ENCODE measurements around the gene SLC6A19. TPM values are rescaled to one million over a fixed set of nuclear protein-coding genes. Genes with fewer than 3 reads are reported as not detected.

Gene SLC6A19
- total and polyA plus RNA-seq, 2 donors (not counting 1 experiment from before 2014, with no cell fraction given): not detected

DNA sequence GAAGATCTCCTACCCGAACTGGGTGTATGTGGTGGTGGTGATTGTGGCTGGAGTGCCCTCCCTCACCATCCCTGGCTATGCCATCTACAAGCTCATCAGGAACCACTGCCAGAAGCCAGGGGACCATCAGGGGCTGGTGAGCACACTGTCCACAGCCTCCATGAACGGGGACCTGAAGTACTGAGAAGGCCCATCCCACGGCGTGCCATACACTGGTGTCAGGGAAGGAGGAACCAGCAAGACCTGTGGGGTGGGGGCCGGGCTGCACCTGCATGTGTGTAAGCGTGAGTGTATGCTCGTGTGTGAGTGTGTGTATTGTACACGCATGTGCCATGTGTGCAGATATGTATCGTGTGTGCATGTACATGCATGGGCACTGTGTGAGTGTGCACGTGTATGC lies 20.3 kb downstream of the SLC6A19 start:
- Histone ChIP-seq H3K9me3 (ENCODE audit: control extremely low read depth in 1 of 3, control insufficient read depth in 2 of 3, insufficient read depth in 1 of 3, low read length in 2 of 3) (peaks cover 0 to 2% (median 0%) of the 10 kb centered on the region in 3 donors), H3K27me3 (replicated peaks in 1 of 4; ENCODE audit: control extremely low read depth in 1 of 4, control insufficient read depth in 3 of 4, insufficient read depth in 4 of 4, low read length in 3 of 4) (no peaks in the 10 kb centered on the region), H3K4me2 (replicated peaks; ENCODE audit: low read depth, low read length, poor library complexity, severe bottlenecking) (no peak overlapping the region), H3K27ac (ENCODE audit: low read length in 2 of 2) (no peak overlapping the region), H3K36me3 (replicated peaks in 1 of 2; ENCODE audit: control extremely low read depth in 1 of 2, control insufficient read depth in 1 of 2, extremely low read depth in 1 of 2, insufficient read depth in 2 of 2, low read length in 1 of 2) (no peaks in the 10 kb centered on the region), H3K4me1 (ENCODE audit: control insufficient read depth in 2 of 2, insufficient read depth in 2 of 2, low read length in 2 of 2) (no peaks in the 10 kb centered on the region), H2AFZ (ENCODE audit: insufficient read depth, low read depth, low read length, poor library complexity, severe bottlenecking) (no peak overlapping the region), H3K79me2 (ENCODE audit: control insufficient read depth, insufficient read depth, low read length) (no peaks in the 10 kb centered on the region), H4K20me1 (ENCODE audit: control insufficient read depth, insufficient read depth, low read length, poor library complexity, severe bottlenecking) (no peaks in the 10 kb centered on the region), H3K9ac (ENCODE audit: low read length) (no peak overlapping the region), H3K4me3 (ENCODE audit: control extremely low read depth in 1 of 5, extremely low read depth in 1 of 5, insufficient read depth in 1 of 5, low read depth in 2 of 5, low read length in 4 of 5) (no peak overlapping the region)
- H3K9me3 Mint-ChIP-seq (ENCODE audit: insufficient read depth): no peaks in the 10 kb centered on the region
- no peak for TF ChIP-seq EZH2 (IDR thresholded peaks at IDR 0.05; ENCODE audit: borderline replicate concordance, insufficient read depth, low read depth, low read length, poor library complexity, severe bottlenecking)
- TF ChIP-seq, protein P1, sequence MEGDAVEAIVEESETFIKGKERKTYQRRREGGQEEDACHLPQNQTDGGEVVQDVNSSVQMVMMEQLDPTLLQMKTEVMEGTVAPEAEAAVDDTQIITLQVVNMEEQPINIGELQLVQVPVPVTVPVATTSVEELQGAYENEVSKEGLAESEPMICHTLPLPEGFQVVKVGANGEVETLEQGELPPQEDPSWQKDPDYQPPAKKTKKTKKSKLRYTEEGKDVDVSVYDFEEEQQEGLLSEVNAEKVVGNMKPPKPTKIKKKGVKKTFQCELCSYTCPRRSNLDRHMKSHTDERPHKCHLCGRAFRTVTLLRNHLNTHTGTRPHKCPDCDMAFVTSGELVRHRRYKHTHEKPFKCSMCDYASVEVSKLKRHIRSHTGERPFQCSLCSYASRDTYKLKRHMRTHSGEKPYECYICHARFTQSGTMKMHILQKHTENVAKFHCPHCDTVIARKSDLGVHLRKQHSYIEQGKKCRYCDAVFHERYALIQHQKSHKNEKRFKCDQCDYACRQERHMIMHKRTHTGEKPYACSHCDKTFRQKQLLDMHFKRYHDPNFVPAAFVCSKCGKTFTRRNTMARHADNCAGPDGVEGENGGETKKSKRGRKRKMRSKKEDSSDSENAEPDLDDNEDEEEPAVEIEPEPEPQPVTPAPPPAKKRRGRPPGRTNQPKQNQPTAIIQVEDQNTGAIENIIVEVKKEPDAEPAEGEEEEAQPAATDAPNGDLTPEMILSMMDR (IDR thresholded peaks at IDR 0.05): no peak
- WGBS (ENCODE audit: insufficient coverage): 93% methylated on average over 9 of the region's 10 CpGs
- DNase-seq: no peak
- CTCF ChIA-PET: no interaction called here
- POLR2A ChIA-PET: no interaction called here
- intact Hi-C loops (cut with micrococcal nuclease): no loop called here
- no peak overlapping the region for H3K4me3 Mint-ChIP-seq
- no peak for ATAC-seq (ENCODE audit: low read depth)
- H3K27me3 Mint-ChIP-seq: peaks cover 6% of the 10 kb centered on the region
- H3K4me1 Mint-ChIP-seq: no peaks in the 10 kb centered on the region
- H3K27ac Mint-ChIP-seq: no peak overlapping the region

DNA sequence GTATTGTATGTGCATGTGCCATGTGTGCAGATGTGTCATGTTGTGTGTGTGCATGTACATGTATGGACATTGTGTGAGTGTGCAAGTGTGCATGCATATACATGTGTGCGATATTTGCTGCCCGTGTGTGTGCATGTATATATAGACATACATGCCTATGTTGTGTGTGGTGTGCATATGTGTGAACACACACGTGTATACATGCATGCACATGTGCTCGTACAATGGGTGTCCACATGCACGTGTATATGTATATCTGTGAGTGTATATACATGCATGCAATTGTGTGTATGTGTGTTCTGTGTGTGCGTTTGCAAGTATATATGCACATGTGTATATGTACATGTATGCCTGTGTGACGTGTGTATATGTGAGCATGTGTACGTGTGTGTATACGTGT lies 20.8 kb downstream of the SLC6A19 start:
- H4K20me1 ChIP-seq (ENCODE audit: control insufficient read depth, insufficient read depth, low read length, poor library complexity, severe bottlenecking): no peaks in the 10 kb centered on the region
- Mint-ChIP-seq H3K4me3 (no peak overlapping the region), H3K9me3 (ENCODE audit: insufficient read depth) (no peaks in the 10 kb centered on the region), H3K27ac (no peak overlapping the region), H3K4me1 (no peaks in the 10 kb centered on the region), H3K27me3 (peaks cover 6% of the 10 kb centered on the region)
- TF ChIP-seq, protein P1 (IDR thresholded peaks at IDR 0.05): no peak
- no peak for TF ChIP-seq EZH2 (IDR thresholded peaks at IDR 0.05; ENCODE audit: borderline replicate concordance, insufficient read depth, low read depth, low read length, poor library complexity, severe bottlenecking)
- no peaks in the 10 kb centered on the region for H3K9me3 ChIP-seq (ENCODE audit: control extremely low read depth in 1 of 3, control insufficient read depth in 2 of 3, insufficient read depth in 1 of 3, low read length in 2 of 3)
- CTCF ChIA-PET: no interaction called here
- no peaks in the 10 kb centered on the region for H3K79me2 ChIP-seq (ENCODE audit: control insufficient read depth, insufficient read depth, low read length)
- 98% methylated on average over 9 of the region's 9 CpGs for WGBS (ENCODE audit: insufficient coverage)
- intact Hi-C loops (cut with micrococcal nuclease): no loop called here
- H3K27ac ChIP-seq (ENCODE audit: low read length in 2 of 2): no peak overlapping the region
- POLR2A ChIA-PET: no interaction called here
- no peak overlapping the region for H2AFZ ChIP-seq (ENCODE audit: insufficient read depth, low read depth, low read length, poor library complexity, severe bottlenecking)
- no peak overlapping the region for H3K4me2 ChIP-seq (replicated peaks; ENCODE audit: low read depth, low read length, poor library complexity, severe bottlenecking)
- H3K27me3 ChIP-seq (replicated peaks in 1 of 4; ENCODE audit: control extremely low read depth in 1 of 4, control insufficient read depth in 3 of 4, insufficient read depth in 4 of 4, low read length in 3 of 4): no peaks in the 10 kb centered on the region
- no peaks in the 10 kb centered on the region for H3K36me3 ChIP-seq (replicated peaks in 1 of 2; ENCODE audit: control extremely low read depth in 1 of 2, control insufficient read depth in 1 of 2, extremely low read depth in 1 of 2, insufficient read depth in 2 of 2, low read length in 1 of 2)
- no peak overlapping the region for H3K4me3 ChIP-seq (ENCODE audit: control extremely low read depth in 1 of 5, extremely low read depth in 1 of 5, insufficient read depth in 1 of 5, low read depth in 2 of 5, low read length in 4 of 5)
- no peak overlapping the region for H3K9ac ChIP-seq (ENCODE audit: low read length)
- ATAC-seq (ENCODE audit: low read depth) (no peak), DNase-seq (no peak)
- H3K4me1 ChIP-seq (ENCODE audit: control insufficient read depth in 2 of 2, insufficient read depth in 2 of 2, low read length in 2 of 2): no peaks in the 10 kb centered on the region

Data from B cell (primary cell).